Measurements from ENCODE around the gene CCDC93. TPM values are rescaled to one million over a fixed set of nuclear protein-coding genes. Genes with fewer than 3 reads are reported as not detected.

Gene CCDC93
- total RNA-seq, 1 experiment from 2014 or later, result 27.2 TPM

DNA sequence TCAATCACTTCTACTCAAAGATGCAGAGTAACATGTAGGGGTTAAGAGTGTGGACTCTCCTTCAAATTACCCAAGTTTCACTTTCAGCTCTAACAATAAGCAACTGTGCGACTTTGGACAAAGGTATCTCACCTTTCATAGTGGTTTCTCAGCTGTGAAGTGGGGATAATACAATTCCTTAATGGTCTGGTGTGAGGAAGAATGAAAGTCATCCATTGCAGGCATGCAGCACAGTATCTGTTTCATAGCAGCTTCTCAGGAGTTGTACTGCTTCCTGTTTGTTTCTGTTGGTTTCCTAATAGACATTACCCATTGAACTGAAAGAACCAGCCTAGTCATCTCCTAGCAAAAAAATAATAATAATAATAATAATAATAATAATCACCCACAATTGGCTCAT is 125.0 kb downstream of the CCDC93 start:
- intact Hi-C loops (cut with micrococcal nuclease; ENCODE audit: unreplicated experiment), result no loop called here
- BruUV-seq (replicated peaks), result no TSS peak
- Histone ChIP-seq H3K27ac (ENCODE audit: low read depth, low read length, poor library complexity, severe bottlenecking) (no peak overlapping the region), H3K36me3 (ENCODE audit: insufficient read depth, low read length, poor library complexity, severe bottlenecking) (no peaks in the 10 kb centered on the region), H3K4me3 (ENCODE audit: low read depth, low read length, poor library complexity, severe bottlenecking) (no peak overlapping the region), H3K27me3 (replicated peaks; ENCODE audit: insufficient read depth, low read depth, low read length, poor library complexity) (peaks cover 6% of the 10 kb centered on the region), H3K4me1 (ENCODE audit: insufficient read depth, low read length, poor library complexity, severe bottlenecking) (no peaks in the 10 kb centered on the region), H3K9me3 (ENCODE audit: low read depth, low read length, poor library complexity, severe bottlenecking) (no peaks in the 10 kb centered on the region)
- DNase-seq (ENCODE audit: low spot score), result no peak
- ChIA-PET CTCF (no interaction called here), POLR2A (ENCODE audit: low non-redundant PET) (no interaction called here)
- TF ChIP-seq EZH2 (IDR thresholded peaks at IDR 0.05; ENCODE audit: borderline replicate concordance, low read depth, low read length, poor library complexity, severe bottlenecking) (no peak), CTCF (conservative IDR thresholded peaks at IDR 0.05; ENCODE audit: low read depth, low read length) (no peak)

- ChIA-PET POLR2A (ENCODE audit: low non-redundant PET) (no interaction called here), CTCF (no interaction called here)
- Histone ChIP-seq H3K9me3 (ENCODE audit: low read depth, low read length, poor library complexity, severe bottlenecking) (no peaks in the 10 kb centered on the region), H3K27ac (ENCODE audit: low read depth, low read length, poor library complexity, severe bottlenecking) (no peak overlapping the region), H3K4me3 (ENCODE audit: low read depth, low read length, poor library complexity, severe bottlenecking) (no peak overlapping the region), H3K36me3 (ENCODE audit: insufficient read depth, low read length, poor library complexity, severe bottlenecking) (no peaks in the 10 kb centered on the region), H3K4me1 (ENCODE audit: insufficient read depth, low read length, poor library complexity, severe bottlenecking) (no peaks in the 10 kb centered on the region), H3K27me3 (replicated peaks; ENCODE audit: insufficient read depth, low read depth, low read length, poor library complexity) (peaks cover 6% of the 10 kb centered on the region)
- intact Hi-C loops (cut with micrococcal nuclease; ENCODE audit: unreplicated experiment), result no loop called here
- no peak for DNase-seq (ENCODE audit: low spot score)
- TF ChIP-seq EZH2 (IDR thresholded peaks at IDR 0.05; ENCODE audit: borderline replicate concordance, low read depth, low read length, poor library complexity, severe bottlenecking) (no peak), CTCF (conservative IDR thresholded peaks at IDR 0.05; ENCODE audit: low read depth, low read length) (no peak)
- BruUV-seq (replicated peaks), result no TSS peak
Observed at GRCh38 chr2:117885308-117885707, 128.6 kb downstream of the CCDC93 start.

- BruUV-seq (replicated peaks), result no TSS peak
- H3K4me1 ChIP-seq (ENCODE audit: insufficient read depth, low read length, poor library complexity, severe bottlenecking), result no peaks in the 10 kb centered on the region
Observed at GRCh38 chr2:117879003-117879402, 134.9 kb downstream of the CCDC93 start.

More at GRCh38 chr2:117879003-117879402, 134.9 kb downstream of the CCDC93 start:
- no peak for DNase-seq (ENCODE audit: low spot score)
- H3K27me3 ChIP-seq (replicated peaks; ENCODE audit: insufficient read depth, low read depth, low read length, poor library complexity), result no peaks in the 10 kb centered on the region
- H3K36me3 ChIP-seq (ENCODE audit: insufficient read depth, low read length, poor library complexity, severe bottlenecking), result no peaks in the 10 kb centered on the region
- ChIA-PET CTCF (no interaction called here), POLR2A (ENCODE audit: low non-redundant PET) (no interaction called here)
- no peak overlapping the region for H3K27ac ChIP-seq (ENCODE audit: low read depth, low read length, poor library complexity, severe bottlenecking)
- H3K4me3 ChIP-seq (ENCODE audit: low read depth, low read length, poor library complexity, severe bottlenecking), result no peak overlapping the region
- intact Hi-C loops (cut with micrococcal nuclease; ENCODE audit: unreplicated experiment), result no loop called here
- H3K9me3 ChIP-seq (ENCODE audit: low read depth, low read length, poor library complexity, severe bottlenecking), result no peaks in the 10 kb centered on the region
- TF ChIP-seq EZH2 (IDR thresholded peaks at IDR 0.05; ENCODE audit: borderline replicate concordance, low read depth, low read length, poor library complexity, severe bottlenecking) (no peak), CTCF (conservative IDR thresholded peaks at IDR 0.05; ENCODE audit: low read depth, low read length) (no peak)

All from A673 (cell line).